IPS-18a (cell line): ENCODE measurements around the gene IREB2.
A peak's percentile ranks its signal among the peaks of the same experiment; 100 is the strongest.
"Not testable (repeated sequence)": the region's sequence is repeated elsewhere in the genome, so short reads cannot be mapped to it uniquely, and the experiment has no call there.

Experiments used
- H3K27ac ChIP-seq: one replicate; pipeline ENCODE4 v1.5.1; 2013; ENCODE audit warnings: low read length
- H3K27me3 ChIP-seq: one replicate; pipeline ENCODE4 v1.6.1; 2013; ENCODE audit warnings: mild to moderate bottlenecking, low read length; ENCODE audit not compliant: control insufficient read depth, insufficient read depth
- H3K36me3 ChIP-seq: one replicate; pipeline ENCODE4 v1.6.1; 2013; ENCODE audit warnings: low read depth, low read length; ENCODE audit not compliant: control insufficient read depth
- H3K4me1 ChIP-seq: one replicate; pipeline ENCODE4 v1.6.1; 2013; ENCODE audit warnings: low read depth, low read length; ENCODE audit not compliant: control insufficient read depth
- H3K4me3 ChIP-seq: one replicate; pipeline ENCODE4 v1.5.1; 2013; ENCODE audit warnings: low read length
- H3K9ac ChIP-seq: one replicate; pipeline ENCODE4 v1.6.1; 2013; ENCODE audit warnings: mild to moderate bottlenecking, low read length, moderate library complexity
- H3K9me3 ChIP-seq: one replicate; pipeline ENCODE4 v1.6.1; 2013; ENCODE audit warnings: low read depth, low read length; ENCODE audit not compliant: control insufficient read depth

IREB2 gene

GRCh38 chr15:78501857-78502256 lies 63.8 kb downstream of the IREB2 start:
- Histone ChIP-seq H3K27ac (no peak overlapping the region), H3K4me3 (no peak overlapping the region), H3K9me3 (no peaks in the 10 kb centered on the region), H3K9ac (no peak overlapping the region), H3K36me3 (peaks cover 30% of the 10 kb centered on the region), H3K4me1 (no peaks in the 10 kb centered on the region), H3K27me3 (no peaks in the 10 kb centered on the region)

GRCh38 chr15:78502641-78503040 lies 64.6 kb downstream of the IREB2 start:
- no peaks in the 10 kb centered on the region for H3K4me1 ChIP-seq
- H3K9ac ChIP-seq: no peak overlapping the region
- H3K27me3 ChIP-seq: peaks cover under 1% of the 10 kb centered on the region
- peaks cover 24% of the 10 kb centered on the region for H3K36me3 ChIP-seq
- no peak overlapping the region for H3K27ac ChIP-seq
- H3K9me3 ChIP-seq: no peaks in the 10 kb centered on the region
- H3K4me3 ChIP-seq: no peak overlapping the region

DNA sequence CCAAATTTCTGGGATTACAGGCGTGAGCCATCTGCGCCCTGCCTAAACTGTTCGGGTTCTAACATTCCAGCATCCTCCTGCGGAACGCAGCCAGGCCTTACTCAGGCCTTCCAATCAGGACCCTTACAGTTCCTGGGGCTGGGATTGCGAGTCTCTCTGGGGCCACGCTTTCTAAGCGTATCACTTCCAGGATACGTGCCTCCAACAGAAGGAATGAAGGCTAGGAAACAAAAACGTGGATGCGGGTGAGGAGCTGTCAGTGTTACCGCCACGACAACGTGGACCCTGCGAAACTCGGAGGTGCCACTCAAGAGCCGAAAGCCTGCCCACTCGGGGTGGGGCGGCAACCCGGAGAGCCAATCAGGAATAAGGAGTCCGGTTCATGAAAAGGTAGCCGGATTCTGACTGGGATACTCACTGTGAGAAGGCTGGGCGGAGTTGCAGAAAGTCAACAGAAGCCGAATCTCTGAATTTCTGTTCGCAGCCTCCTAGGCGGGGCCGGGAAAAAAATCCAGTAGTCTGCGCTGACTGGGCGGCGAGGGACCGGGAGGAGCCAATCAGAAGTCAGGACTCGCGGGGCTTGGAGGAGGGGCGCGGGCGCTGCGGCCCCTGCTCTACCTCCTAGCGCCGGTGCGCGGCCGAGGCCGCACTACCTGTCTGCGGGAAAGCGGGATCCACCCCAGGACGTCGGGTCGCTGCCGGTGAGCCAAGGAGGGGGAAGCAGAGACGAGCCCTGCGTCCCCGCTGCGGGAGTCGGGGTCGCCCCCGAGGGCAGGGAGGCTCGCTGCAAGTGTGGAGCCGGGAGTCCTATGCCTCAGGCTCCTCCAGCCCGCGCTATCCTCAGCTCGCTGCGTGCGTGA lies 69.2 kb downstream of the IREB2 start, which contains the start of gene HYKK:
HYKK (plus strand) TSS at position 607 of the 860 bp plus-strand sequence. CDS start 5,512 bp downstream, outside the sequence.
- Histone ChIP-seq H3K27ac (no peak within 1 kb of the TSS), H3K9me3 (no peaks in the 10 kb centered on the region)

DNA sequence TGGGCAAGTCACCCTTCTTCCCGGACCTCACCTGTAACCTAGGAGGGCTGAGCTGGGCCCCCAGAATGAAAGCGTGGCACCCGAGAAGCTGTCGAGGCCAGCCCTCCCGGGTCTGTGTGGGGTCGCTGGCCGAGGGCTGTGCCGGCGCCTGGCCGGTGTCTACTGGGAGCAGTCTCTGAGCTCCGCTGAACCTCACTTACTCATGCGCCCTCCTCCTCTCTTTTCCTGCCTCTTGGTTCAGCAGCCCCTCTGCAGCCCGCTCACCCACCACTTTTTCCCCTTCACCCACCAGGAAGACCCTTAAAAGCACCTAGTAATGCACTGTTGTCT lies 69.8 kb downstream of the IREB2 start:
- H3K27me3 ChIP-seq: peaks cover 23% of the 10 kb centered on the region
- H3K27ac ChIP-seq: no peak overlapping the region
- no peaks in the 10 kb centered on the region for H3K9me3 ChIP-seq
- H3K36me3 ChIP-seq: no peaks in the 10 kb centered on the region
- peak overlapping the region; percentile 39 for H3K9ac ChIP-seq
- peak overlapping the region; percentile 60 for H3K4me3 ChIP-seq
- H3K4me1 ChIP-seq: peaks cover 5% of the 10 kb centered on the region

More for the DNA sequence above, 69.2 kb downstream of the IREB2 start, which contains the start of gene HYKK:
- Histone ChIP-seq H3K4me3 (peak within 1 kb of the TSS; percentile 60), H3K9ac (peak within 1 kb of the TSS; percentile 39), H3K4me1 (peaks cover 5% of the 10 kb centered on the region), H3K27me3 (peaks cover 23% of the 10 kb centered on the region), H3K36me3 (no peaks in the 10 kb centered on the region)

- Histone ChIP-seq H3K36me3 (no peaks in the 10 kb centered on the region), H3K4me1 (peaks cover 5% of the 10 kb centered on the region), H3K9me3 (no peaks in the 10 kb centered on the region), H3K9ac (peak overlapping the region; percentile 39), H3K4me3 (peak overlapping the region; percentile 60), H3K27me3 (peaks cover 23% of the 10 kb centered on the region), H3K27ac (no peak overlapping the region)
Measured at GRCh38 chr15:78508272-78508671, 70.3 kb downstream of the IREB2 start.

DNA sequence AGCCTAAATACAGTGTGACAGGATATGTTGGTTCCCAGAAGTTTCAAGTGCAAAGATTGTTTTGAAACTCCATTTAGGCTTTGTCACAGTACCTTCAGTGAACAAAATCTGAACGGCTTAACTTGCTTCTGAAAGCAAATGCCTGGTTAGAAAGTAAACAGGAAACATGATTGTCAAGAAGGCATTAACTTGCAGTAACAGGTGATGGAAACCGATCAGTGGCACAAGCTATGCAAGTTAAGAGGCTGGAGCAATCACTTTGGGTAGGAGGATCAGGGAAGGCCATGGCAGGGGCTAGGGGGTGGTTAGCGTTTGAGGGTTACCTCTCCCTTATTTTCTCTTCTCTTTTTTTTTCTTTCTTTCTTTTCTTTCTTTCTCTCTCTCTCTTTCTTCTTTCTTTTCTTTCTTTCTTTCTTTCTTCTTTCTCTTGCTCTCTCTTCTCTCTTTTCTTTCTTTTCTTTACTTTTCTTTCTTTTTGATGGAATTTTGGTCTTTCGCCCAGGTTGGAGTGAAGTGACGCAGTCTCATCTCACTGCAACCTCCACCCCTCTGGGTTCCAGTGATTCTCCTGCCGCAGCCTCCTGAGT lies 71.8 kb downstream of the IREB2 start:
- no peak overlapping the region for H3K27ac ChIP-seq
- H3K4me3 ChIP-seq: no peak overlapping the region
- H3K9me3 ChIP-seq: no peaks in the 10 kb centered on the region
- H3K27me3 ChIP-seq: peaks cover 23% of the 10 kb centered on the region
- H3K36me3 ChIP-seq: no peaks in the 10 kb centered on the region
- peaks cover 5% of the 10 kb centered on the region for H3K4me1 ChIP-seq
- H3K9ac ChIP-seq: no peak overlapping the region

DNA sequence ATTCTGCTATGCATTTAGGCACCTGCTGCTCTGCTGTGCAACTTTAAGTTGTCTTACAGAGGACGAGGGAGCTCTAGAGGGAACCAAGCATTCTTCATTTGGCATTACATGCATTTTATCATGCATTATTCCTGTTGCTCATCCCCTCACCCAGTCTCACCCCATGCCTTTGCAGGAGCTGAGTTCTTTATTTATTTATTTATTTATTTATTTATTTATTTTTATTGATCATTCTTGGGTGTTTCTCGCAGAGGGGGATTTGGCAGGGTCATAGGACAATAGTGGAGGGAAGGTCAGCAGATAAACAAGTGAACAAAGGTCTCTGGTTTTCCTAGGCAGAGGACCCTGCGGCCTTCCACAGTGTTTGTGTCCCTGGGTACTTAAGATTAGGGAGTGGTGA lies 82.0 kb downstream of the IREB2 start:
- not testable (repeated sequence) for H3K4me1 ChIP-seq, H3K4me3 ChIP-seq, H3K9ac ChIP-seq, H3K36me3 ChIP-seq, H3K27ac ChIP-seq, H3K27me3 ChIP-seq, H3K9me3 ChIP-seq

DNA sequence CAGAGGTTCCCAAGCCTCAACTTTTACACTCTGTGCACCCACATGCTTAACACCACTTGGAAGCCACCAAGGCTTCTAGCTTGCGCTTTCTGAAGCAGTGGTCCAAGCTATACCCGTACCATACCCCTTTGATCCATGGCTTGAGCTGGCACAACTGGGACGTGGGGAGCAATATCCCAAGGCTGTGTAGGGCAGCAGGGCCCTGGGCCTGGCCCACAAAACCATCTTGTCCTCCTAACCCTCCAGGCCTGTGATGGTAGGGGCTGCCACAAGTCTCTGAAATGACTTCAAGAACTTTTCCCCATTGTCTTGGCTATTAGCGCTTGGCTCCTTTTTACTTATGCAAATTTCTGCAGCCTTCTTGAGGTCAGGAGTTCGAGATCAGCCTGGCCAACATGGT lies 86.2 kb downstream of the IREB2 start:
- peaks cover 3% of the 10 kb centered on the region for H3K9me3 ChIP-seq
- H3K27me3 ChIP-seq: no peaks in the 10 kb centered on the region
- H3K9ac ChIP-seq: no peak overlapping the region
- H3K4me1 ChIP-seq: no peaks in the 10 kb centered on the region
- no peak overlapping the region for H3K4me3 ChIP-seq
- no peak overlapping the region for H3K27ac ChIP-seq
- H3K36me3 ChIP-seq: no peaks in the 10 kb centered on the region

DNA sequence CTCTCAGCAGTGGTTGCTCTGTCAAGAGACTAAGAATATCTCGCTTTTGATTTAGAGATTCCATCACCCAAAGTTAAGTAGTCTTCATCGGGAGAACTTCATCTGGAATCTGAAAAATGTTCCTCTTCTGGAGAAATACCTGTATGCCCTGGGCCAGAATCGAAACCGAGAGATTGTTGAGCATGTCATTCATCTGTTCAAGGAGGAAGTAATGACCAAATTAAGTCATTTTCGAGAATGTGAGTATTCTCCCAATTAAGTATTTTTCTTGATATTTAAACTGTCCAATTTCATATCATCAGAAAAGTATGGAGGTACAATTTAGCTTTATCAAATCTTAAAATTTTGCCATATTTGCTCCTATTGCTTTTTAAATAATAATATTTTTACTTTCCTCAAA lies 89.3 kb downstream of the IREB2 start:
- H3K4me1 ChIP-seq: no peaks in the 10 kb centered on the region
- no peak overlapping the region for H3K27ac ChIP-seq
- no peaks in the 10 kb centered on the region for H3K36me3 ChIP-seq
- no peak overlapping the region for H3K4me3 ChIP-seq
- no peak overlapping the region for H3K9ac ChIP-seq
- H3K9me3 ChIP-seq: peaks cover 3% of the 10 kb centered on the region
- no peaks in the 10 kb centered on the region for H3K27me3 ChIP-seq

DNA sequence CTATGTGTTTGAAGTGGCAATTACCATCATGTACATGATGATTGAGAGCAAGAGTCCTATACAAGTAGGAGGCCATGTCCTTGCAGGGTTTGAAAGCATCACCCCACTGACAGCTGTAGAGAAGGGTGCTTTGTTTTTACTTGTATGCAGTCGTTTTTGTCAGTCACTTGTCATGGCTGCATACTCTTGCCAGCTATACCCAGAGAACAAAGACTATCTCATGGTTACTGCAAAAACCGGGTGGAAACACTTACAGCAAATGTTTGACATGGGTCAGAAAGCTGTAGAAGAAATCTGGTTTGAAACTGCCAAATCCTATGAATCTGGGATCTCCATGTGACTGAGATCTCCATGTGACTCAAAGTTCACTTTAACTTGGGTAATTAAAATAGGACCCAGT lies 95.3 kb downstream of the IREB2 start:
- Histone ChIP-seq H3K27me3 (no peaks in the 10 kb centered on the region), H3K36me3 (no peaks in the 10 kb centered on the region), H3K9me3 (no peaks in the 10 kb centered on the region), H3K9ac (no peak overlapping the region), H3K27ac (no peak overlapping the region), H3K4me1 (no peaks in the 10 kb centered on the region), H3K4me3 (no peak overlapping the region)

GRCh38 chr15:78536134-78536533 lies 98.1 kb downstream of the IREB2 start:
- Histone ChIP-seq H3K27me3 (no peaks in the 10 kb centered on the region), H3K9me3 (no peaks in the 10 kb centered on the region), H3K36me3 (no peaks in the 10 kb centered on the region), H3K27ac (no peak overlapping the region), H3K9ac (no peak overlapping the region), H3K4me1 (no peaks in the 10 kb centered on the region), H3K4me3 (no peak overlapping the region)
